Measurements from ENCODE around the gene ARRDC3.
"Not testable (repeated sequence)": the region's sequence is repeated elsewhere in the genome, so short reads cannot be mapped to it uniquely, and the experiment has no call there.

ARRDC3 gene

GRCh38 chr5:91359962-91360609, 23.0 kb downstream of the ARRDC3 start:
- no peak for DNase-seq (ENCODE audit: low read depth)

GRCh38 chr5:91357806-91358205, 25.3 kb downstream of the ARRDC3 start:
- DNase-seq (ENCODE audit: low read depth) = no peak

- DNase-seq (ENCODE audit: low read depth) = no peak
Measured at GRCh38 chr5:91357012-91357634, 26.0 kb downstream of the ARRDC3 start.

- not testable (repeated sequence) for DNase-seq (ENCODE audit: low read depth)
Measured at GRCh38 chr5:91354867-91355266, 28.2 kb downstream of the ARRDC3 start.

GRCh38 chr5:91352831-91353695, 30.1 kb downstream of the ARRDC3 start:
- DNase-seq (ENCODE audit: low read depth) = no peak

GRCh38 chr5:91345461-91345860, 37.7 kb downstream of the ARRDC3 start:
- no peak for DNase-seq (ENCODE audit: low read depth)

- DNase-seq (ENCODE audit: low read depth) = not testable (repeated sequence)
Measured at GRCh38 chr5:91344661-91345200, 38.4 kb downstream of the ARRDC3 start.

GRCh38 chr5:91343916-91344315, 39.2 kb downstream of the ARRDC3 start:
- DNase-seq (ENCODE audit: low read depth) = no peak

GRCh38 chr5:91342931-91343330, 40.2 kb downstream of the ARRDC3 start:
- not testable (repeated sequence) for DNase-seq (ENCODE audit: low read depth)

- DNase-seq (ENCODE audit: low read depth) = no peak
Measured at GRCh38 chr5:91341154-91341553, 42.0 kb downstream of the ARRDC3 start.

GRCh38 chr5:91340532-91340931, 42.6 kb downstream of the ARRDC3 start:
- no peak for DNase-seq (ENCODE audit: low read depth)

- DNase-seq (ENCODE audit: low read depth) = no peak
Measured at GRCh38 chr5:91339063-91339705, 43.9 kb downstream of the ARRDC3 start.

- DNase-seq (ENCODE audit: low read depth) = no peak
Measured at GRCh38 chr5:91332267-91333045, 50.7 kb downstream of the ARRDC3 start.

- DNase-seq (ENCODE audit: low read depth) = no peak
Measured at GRCh38 chr5:91331705-91332104, 51.4 kb downstream of the ARRDC3 start.

- DNase-seq (ENCODE audit: low read depth) = no peak
Measured at GRCh38 chr5:91329283-91329682, 53.8 kb downstream of the ARRDC3 start.

GRCh38 chr5:91328743-91329142, 54.4 kb downstream of the ARRDC3 start:
- DNase-seq (ENCODE audit: low read depth) = no peak

GRCh38 chr5:91322981-91323380, 60.1 kb downstream of the ARRDC3 start:
- not testable (repeated sequence) for DNase-seq (ENCODE audit: low read depth)

- DNase-seq (ENCODE audit: low read depth) = no peak
Measured at GRCh38 chr5:91319667-91320066, 63.5 kb downstream of the ARRDC3 start.

GRCh38 chr5:91318724-91319123, 64.4 kb downstream of the ARRDC3 start:
- DNase-seq (ENCODE audit: low read depth) = no peak

All from stimulated activated CD8-positive, alpha-beta memory T cell treated with anti-CD3 and anti-CD28 coated beads, Interleukin-15, amount 100 ng/mL, for 1 hour (primary cell).